Myocyte (in vitro differentiated cells): ENCODE measurements around the gene LBP. TPM values are rescaled to one million over a fixed set of nuclear protein-coding genes. Genes with fewer than 3 reads are reported as not detected.
A peak's percentile ranks its signal among the peaks of the same experiment; 100 is the strongest.
"Not testable (repeated sequence)": the region's sequence is repeated elsewhere in the genome, so short reads cannot be mapped to it uniquely, and the experiment has no call there.

Experiments used
- DNase-seq: peaks from one replicate; pipeline ENCODE4 v3.0.0-alpha.2; 2012; ENCODE audit warnings: low read depth
- polyA plus RNA-seq: library from polyadenylated mRNA; unstranded; fragments of >200 nt; gene quantifications from one replicate; pipeline ENCODE4 v1.2.1, GENCODE V29; 2012; ENCODE audit warnings: missing spikeins
- total RNA-seq: library from RNA; depleted of rRNA; stranded (reverse); fragments of >200 nt; gene quantifications from 2 replicates; pipeline ENCODE4 v1.2.3, GENCODE V29; 2014

Gene LBP, protein sequence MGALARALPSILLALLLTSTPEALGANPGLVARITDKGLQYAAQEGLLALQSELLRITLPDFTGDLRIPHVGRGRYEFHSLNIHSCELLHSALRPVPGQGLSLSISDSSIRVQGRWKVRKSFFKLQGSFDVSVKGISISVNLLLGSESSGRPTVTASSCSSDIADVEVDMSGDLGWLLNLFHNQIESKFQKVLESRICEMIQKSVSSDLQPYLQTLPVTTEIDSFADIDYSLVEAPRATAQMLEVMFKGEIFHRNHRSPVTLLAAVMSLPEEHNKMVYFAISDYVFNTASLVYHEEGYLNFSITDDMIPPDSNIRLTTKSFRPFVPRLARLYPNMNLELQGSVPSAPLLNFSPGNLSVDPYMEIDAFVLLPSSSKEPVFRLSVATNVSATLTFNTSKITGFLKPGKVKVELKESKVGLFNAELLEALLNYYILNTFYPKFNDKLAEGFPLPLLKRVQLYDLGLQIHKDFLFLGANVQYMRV
- not detected in 2 replicates for total RNA-seq
- polyA plus RNA-seq = not detected

- DNase-seq = no peak
These were observed at the start of gene LBP for GRCh38 chr20:38346247-38346651. Gene LBP, plus strand, starts transcription at chr20:38346482. Its CDS starts 35 bp downstream, at chr20:38346517.

- DNase-seq = no peak
These were observed 48.2 kb upstream of the LBP start for GRCh38 chr20:38297916-38298674.

DNA sequence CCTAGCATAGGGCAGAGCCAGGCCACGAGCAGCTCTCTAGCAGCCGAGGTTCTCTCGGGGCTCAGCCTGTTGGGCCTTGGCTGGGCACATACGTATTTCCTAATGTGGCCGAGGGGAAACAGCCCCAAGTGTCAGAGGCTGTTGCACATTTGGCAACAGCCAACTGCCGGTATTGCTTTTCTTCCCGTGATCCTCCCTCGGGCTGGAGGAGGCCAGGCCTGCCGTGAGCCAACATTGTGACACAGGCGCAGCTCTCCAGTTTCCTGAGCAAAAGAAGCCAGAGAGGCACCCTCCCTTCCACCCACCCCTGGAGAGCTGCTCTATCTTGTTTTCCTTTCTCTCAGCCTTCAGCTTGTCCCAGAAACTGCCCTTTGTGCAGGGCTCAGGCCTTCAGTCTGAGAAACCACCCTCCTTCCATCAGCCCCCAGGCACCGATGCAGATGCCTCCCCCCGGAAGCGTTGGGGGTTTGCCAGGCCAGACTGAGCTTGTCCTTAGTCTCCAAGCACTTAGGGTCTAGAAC, 47.5 kb upstream of the LBP start:
- DNase-seq = no peak

- DNase-seq = no peak
These were observed 46.3 kb upstream of the LBP start for GRCh38 chr20:38299963-38300362.

DNA sequence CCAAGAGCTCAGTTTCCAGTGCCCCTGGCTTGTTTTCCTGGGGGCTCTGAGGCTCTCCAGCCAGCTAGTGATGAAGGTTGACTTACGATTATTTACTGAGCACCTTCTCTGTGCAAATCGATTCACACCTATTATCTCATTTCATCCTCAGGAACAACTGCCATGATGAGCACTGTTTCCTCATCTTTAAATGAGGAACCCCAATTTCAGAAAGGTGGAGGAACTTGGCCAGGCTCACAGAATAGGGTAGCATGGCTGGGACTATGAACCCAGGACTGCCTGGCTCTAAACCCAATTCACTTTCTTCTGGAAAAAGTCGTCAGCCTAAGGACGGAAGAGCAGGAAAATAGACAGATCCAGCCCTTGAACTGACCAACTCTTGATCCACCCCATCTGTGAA, 45.8 kb upstream of the LBP start:
- DNase-seq = no peak

- no peak for DNase-seq
These were observed 45.0 kb upstream of the LBP start for GRCh38 chr20:38301309-38301708.

DNA sequence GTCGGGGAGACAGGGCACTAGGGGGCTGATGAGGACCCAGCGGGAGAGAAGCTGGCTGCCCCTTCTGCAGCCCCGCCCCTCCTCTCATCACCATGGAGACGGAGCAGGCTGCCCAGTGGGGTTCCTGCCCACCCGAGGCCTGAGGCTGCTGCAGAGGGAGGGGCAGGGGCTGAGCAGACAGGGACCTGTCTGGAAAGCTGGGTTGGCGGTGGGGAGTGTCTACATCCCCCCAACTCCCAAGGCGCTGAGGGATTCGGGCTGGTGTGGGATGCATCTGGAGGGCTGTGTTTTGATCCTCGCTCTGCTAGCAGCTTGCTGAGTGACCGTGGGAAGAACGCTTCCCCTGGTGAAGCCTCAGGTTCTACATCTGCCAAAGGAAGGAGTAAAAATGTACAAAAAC, 43.5 kb upstream of the LBP start:
- DNase-seq = no peak

DNA sequence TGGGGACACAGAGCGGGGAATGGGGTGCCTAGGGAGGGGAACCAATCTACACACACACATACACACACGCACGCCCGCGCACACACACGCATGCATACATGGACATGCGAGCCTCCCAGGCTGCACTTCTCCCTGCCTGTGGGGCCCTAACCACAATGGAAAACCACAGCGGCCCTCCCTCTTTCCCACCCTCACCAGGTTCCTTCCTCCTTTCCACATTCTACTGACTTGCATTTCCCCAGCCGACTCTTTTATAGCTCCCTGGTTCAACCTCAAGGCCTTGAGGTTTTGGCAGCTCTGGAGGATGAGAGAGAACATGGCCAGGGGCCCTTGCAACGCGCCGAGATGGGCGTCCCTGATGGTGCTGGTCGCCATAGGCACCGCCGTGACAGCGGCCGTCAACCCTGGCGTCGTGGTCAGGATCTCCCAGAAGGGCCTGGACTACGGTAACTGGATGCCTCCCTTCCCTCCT, 42.3 kb upstream of the LBP start, which contains the start of gene BPI:
TSS of gene BPI (plus strand) at position 249 of the 472 bp plus-strand sequence. CDS start at position 317, 68 bp downstream.
- DNase-seq = peak; percentile 12

DNA sequence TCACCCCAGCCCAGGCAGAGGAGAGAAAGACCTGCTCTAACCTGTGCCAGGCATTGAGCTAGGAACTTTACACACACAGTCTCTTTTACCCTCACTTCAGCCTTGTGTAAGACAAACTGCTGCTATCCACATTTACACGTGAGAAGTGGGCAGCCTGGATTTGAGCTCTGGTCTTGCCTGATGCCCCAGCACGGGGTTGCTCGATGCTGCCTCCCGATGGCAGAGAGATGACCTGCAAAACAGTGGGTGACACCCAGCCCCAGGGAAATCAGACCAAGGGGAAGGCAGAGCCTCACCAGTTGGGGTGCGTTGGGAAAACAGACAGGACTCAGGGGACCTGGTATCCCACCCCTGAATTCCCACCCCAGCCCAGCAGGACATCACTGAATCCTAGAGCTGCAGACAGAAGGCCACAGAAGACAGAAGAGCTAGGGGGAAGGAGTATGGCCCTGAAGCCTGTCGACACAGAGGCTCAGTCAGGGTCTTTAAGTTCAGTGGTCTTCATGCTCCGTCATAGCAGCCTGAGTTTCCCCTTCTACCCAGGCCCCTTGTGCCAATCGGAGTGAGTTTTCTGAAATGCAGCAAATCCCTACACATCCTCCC, 41.3 kb upstream of the LBP start:
- peak; percentile 40 for DNase-seq

DNA sequence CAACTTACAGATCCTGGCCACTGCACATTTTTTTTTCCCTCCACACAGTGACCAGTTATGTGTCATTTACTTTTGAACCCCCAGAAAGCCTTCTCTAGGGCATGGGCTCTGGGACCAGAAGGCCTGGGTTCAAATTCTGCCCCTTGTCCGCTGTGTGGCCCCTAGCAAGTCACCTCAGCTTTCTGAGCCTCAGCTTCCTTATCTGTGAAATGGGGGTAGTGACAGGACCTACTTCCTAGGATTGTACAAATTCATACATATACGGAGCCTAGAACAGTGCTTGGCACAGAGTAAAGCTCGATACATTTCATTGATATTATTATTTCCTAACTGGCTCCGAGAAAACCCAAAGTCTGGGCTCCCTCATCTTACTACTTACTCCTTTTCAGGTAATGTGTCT, 40.7 kb upstream of the LBP start:
- DNase-seq = no peak

DNA sequence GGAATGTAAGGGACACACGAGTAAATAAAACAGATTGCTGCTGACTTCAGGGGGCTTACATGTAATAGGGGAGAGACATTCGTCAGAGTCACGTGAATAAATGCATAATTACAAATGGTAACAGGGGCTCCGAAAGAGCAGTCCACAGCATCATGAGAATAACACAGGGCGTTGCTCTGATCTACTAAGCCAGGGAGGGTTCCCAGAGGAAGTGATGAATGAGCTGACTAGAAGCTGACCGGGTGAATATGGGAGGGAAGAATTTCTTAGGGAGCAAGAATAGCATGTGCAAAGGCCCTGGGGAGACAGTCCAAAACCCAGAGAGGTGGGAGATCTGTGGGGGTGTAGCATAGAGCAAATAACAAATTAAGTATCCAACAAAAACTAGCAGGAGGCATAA, 39.9 kb upstream of the LBP start:
- no peak for DNase-seq

- peak; percentile 24 for DNase-seq
These were observed 38.8 kb upstream of the LBP start for GRCh38 chr20:38307371-38308046.

GRCh38 chr20:38308047-38308438, 38.2 kb upstream of the LBP start:
- no peak for DNase-seq

DNA sequence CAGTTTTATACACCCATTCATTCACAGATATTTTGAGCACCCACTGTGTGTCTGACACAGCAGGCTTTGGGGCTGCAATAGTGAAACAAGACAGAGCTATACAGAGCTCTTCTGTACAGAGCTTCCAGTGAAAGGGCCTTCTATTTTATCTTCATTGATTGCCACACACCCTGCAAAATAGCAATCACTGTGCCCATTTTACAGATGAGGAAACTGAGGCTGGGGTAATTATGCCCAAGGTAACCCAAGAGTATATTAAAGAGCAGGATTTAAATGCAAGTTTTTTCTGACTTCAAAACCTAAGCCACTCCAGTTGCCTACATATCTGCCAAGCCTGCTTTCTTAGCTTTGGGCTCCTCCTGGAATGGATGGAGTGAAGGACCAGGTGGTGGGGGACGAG, 37.8 kb upstream of the LBP start:
- no peak for DNase-seq

DNA sequence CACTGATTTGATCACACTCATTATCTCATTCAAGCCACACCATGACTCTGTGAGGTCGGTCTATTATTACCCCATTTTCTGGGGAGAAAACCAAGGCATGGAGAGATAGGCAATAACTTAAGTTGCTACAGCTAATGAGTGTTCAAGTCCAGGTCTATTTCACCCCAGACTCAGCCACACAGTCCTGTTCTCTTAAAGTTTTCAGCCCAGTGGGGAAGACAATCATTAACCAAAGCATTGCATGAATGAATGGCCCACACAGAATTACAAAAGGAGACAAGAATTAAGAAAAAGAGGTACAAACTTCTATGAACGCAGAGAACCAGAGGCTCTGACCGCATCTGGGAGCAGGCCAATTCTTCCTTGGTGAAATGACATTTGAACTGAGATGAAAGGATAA, 35.2 kb upstream of the LBP start:
- no peak for DNase-seq

DNA sequence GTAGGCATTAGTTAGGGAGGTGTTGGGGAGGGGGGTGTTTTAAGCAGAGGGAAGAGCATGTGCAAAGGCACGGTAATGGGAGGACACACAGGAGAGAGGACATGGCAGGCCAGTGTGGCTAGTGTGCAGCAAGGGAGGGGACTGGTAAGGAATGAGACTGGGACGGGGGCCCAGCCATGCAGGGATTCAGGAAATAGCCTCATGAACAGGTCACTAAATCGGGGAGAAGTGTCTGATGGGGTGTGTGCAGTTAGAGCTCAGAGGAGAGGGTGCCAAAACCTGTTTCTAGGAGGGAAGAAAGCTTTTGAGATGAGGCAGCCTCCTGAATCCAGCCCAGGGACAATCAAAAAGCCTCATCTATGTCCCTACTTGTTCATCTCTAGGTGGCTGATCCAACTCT, 34.8 kb upstream of the LBP start:
- no peak for DNase-seq

DNA sequence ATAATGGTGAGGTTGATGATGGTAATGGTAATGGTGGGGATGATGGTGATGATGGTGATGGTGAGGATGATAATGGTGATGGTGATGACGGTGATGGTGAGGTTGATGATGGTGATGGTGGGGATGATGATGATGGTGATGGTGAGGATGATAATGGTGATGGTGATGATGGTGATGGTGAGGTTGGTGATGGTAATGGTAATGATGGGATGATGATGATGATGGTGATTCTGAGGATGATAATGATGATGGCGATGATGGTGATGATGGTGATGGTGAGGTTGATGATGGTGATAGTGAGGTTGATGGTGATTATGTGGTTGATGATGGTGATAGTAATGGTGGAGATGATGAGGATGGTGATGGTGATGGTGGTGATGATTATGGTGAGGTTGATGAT, 32.6 kb upstream of the LBP start:
- DNase-seq = no peak

DNA sequence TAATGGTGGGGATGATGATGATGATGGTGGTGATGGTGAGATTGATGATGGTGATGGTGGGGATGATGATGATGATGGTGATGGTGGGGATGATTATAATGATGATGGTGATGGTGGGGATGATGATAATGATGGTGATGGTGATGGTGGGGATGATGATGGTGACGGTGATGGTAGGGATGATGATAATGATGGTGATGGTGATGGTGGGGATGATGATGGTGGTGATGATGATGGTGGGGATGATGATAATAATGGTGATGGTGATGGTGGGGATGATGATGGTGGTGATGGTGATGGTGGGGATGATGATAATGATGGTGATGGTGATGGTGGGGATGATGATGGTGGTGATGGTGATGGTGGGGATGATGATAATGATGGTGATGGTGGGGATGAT, 31.9 kb upstream of the LBP start:
- DNase-seq = not testable (repeated sequence)

GRCh38 chr20:38315290-38315966, 30.9 kb upstream of the LBP start:
- peak; percentile 21 for DNase-seq

GRCh38 chr20:38316341-38316740, 29.9 kb upstream of the LBP start:
- no peak for DNase-seq
